Measurements from ENCODE around the gene ATP8A1. TPM values are rescaled to one million over a fixed set of nuclear protein-coding genes. Genes with fewer than 3 reads are reported as not detected.
"Not testable (repeated sequence)": the region's sequence is repeated elsewhere in the genome, so short reads cannot be mapped to it uniquely, and the experiment has no call there.

Gene ATP8A1
- total RNA-seq, 1 experiment from 2014 or later, result 6.8 TPM

GRCh38 chr4:42652529-42653231 is 4.2 kb downstream of the ATP8A1 start:
- not testable (repeated sequence) for DNase-seq (ENCODE audit: extremely low read depth, low read depth)

GRCh38 chr4:42649870-42650269 is 7.0 kb downstream of the ATP8A1 start:
- no peak for DNase-seq (ENCODE audit: extremely low read depth, low read depth)

- no peak for DNase-seq (ENCODE audit: extremely low read depth, low read depth)
Measured at GRCh38 chr4:42646999-42647541, 9.8 kb downstream of the ATP8A1 start.

- DNase-seq (ENCODE audit: extremely low read depth, low read depth), result no peak
Measured at GRCh38 chr4:42646013-42646784, 10.7 kb downstream of the ATP8A1 start.

GRCh38 chr4:42644897-42645296 is 12.0 kb downstream of the ATP8A1 start:
- DNase-seq (ENCODE audit: extremely low read depth, low read depth), result no peak

GRCh38 chr4:42643685-42644084 is 13.2 kb downstream of the ATP8A1 start:
- DNase-seq (ENCODE audit: extremely low read depth, low read depth), result no peak

GRCh38 chr4:42642845-42643615 is 13.9 kb downstream of the ATP8A1 start:
- DNase-seq (ENCODE audit: extremely low read depth, low read depth), result no peak

- no peak for DNase-seq (ENCODE audit: extremely low read depth, low read depth)
Measured at GRCh38 chr4:42642101-42642797, 14.7 kb downstream of the ATP8A1 start.

- no peak for DNase-seq (ENCODE audit: extremely low read depth, low read depth)
Measured at GRCh38 chr4:42641656-42642055, 15.2 kb downstream of the ATP8A1 start.

- DNase-seq (ENCODE audit: extremely low read depth, low read depth), result no peak
Measured at GRCh38 chr4:42641161-42641560, 15.7 kb downstream of the ATP8A1 start.

GRCh38 chr4:42640613-42641012 is 16.3 kb downstream of the ATP8A1 start:
- no peak for DNase-seq (ENCODE audit: extremely low read depth, low read depth)

- no peak for DNase-seq (ENCODE audit: extremely low read depth, low read depth)
Measured at GRCh38 chr4:42638993-42639392, 17.9 kb downstream of the ATP8A1 start.

GRCh38 chr4:42638321-42638720 is 18.6 kb downstream of the ATP8A1 start:
- DNase-seq (ENCODE audit: extremely low read depth, low read depth), result no peak

- DNase-seq (ENCODE audit: extremely low read depth, low read depth), result no peak
Measured at GRCh38 chr4:42637867-42638266, 19.0 kb downstream of the ATP8A1 start.

- DNase-seq (ENCODE audit: extremely low read depth, low read depth), result no peak
Measured at GRCh38 chr4:42637104-42637503, 19.8 kb downstream of the ATP8A1 start.

GRCh38 chr4:42636645-42636949 is 20.3 kb downstream of the ATP8A1 start:
- no peak for DNase-seq (ENCODE audit: extremely low read depth, low read depth)

- DNase-seq (ENCODE audit: extremely low read depth, low read depth), result no peak
Measured at GRCh38 chr4:42633605-42634388, 23.1 kb downstream of the ATP8A1 start.

- no peak for DNase-seq (ENCODE audit: extremely low read depth, low read depth)
Measured at GRCh38 chr4:42632653-42633382, 24.1 kb downstream of the ATP8A1 start.

GRCh38 chr4:42630908-42631307 is 26.0 kb downstream of the ATP8A1 start:
- no peak for DNase-seq (ENCODE audit: extremely low read depth, low read depth)

Measured in NCI-H460 (cell line).